Cerebellar cortex (tissue), 1 donor: Measurements from ENCODE around the gene UTS2R.
"Not testable (repeated sequence)": the region's sequence is repeated elsewhere in the genome, so short reads cannot be mapped to it uniquely, and the experiment has no call there.

Experiments
- DNase-seq: peaks from one replicate; pipeline ENCODE4 v3.0.0-alpha.2; 2015; ENCODE audit warnings: low spot score

UTS2R gene

GRCh38 chr17:82375359-82376041 lies 3.9 kb downstream of the UTS2R start:
- no peak for DNase-seq

GRCh38 chr17:82376042-82376730 lies 4.6 kb downstream of the UTS2R start:
- DNase-seq = no peak

- DNase-seq = not testable (repeated sequence)
These were observed 5.7 kb downstream of the UTS2R start for GRCh38 chr17:82377294-82377693.

GRCh38 chr17:82377924-82378740 lies 6.6 kb downstream of the UTS2R start:
- no peak for DNase-seq

- no peak for DNase-seq
These were observed 7.1 kb downstream of the UTS2R start for GRCh38 chr17:82378741-82379021.

GRCh38 chr17:82380860-82381702 lies 9.5 kb downstream of the UTS2R start:
- DNase-seq = no peak

GRCh38 chr17:82381703-82382009 lies 10.1 kb downstream of the UTS2R start:
- not testable (repeated sequence) for DNase-seq

- not testable (repeated sequence) for DNase-seq
These were observed 10.8 kb downstream of the UTS2R start for GRCh38 chr17:82382220-82382932.

- DNase-seq = no peak
These were observed 11.3 kb downstream of the UTS2R start for GRCh38 chr17:82382933-82383255.

- DNase-seq = no peak
These were observed 11.8 kb downstream of the UTS2R start for GRCh38 chr17:82383411-82383810.

- DNase-seq = no peak
These were observed 12.6 kb downstream of the UTS2R start for GRCh38 chr17:82384051-82384729.

- peak; percentile 61 for DNase-seq
These were observed 13.3 kb downstream of the UTS2R start for GRCh38 chr17:82384730-82385481.

- no peak for DNase-seq
These were observed 14.1 kb downstream of the UTS2R start for GRCh38 chr17:82385559-82386254.

GRCh38 chr17:82386255-82386831 lies 14.8 kb downstream of the UTS2R start:
- no peak for DNase-seq

GRCh38 chr17:82386881-82387704 lies 15.5 kb downstream of the UTS2R start:
- DNase-seq = no peak

GRCh38 chr17:82387705-82388106 lies 16.1 kb downstream of the UTS2R start:
- DNase-seq = no peak

- no peak for DNase-seq
These were observed 16.8 kb downstream of the UTS2R start for GRCh38 chr17:82388223-82388921.

GRCh38 chr17:82388922-82389283 lies 17.3 kb downstream of the UTS2R start:
- no peak for DNase-seq
